Lower lobe of right lung (tissue), 2 donors: ENCODE results near the gene HEG1. TPM values are rescaled to one million over a fixed set of nuclear protein-coding genes. Genes with fewer than 3 reads are reported as not detected.
"Not testable (repeated sequence)": the region's sequence is repeated elsewhere in the genome, so short reads cannot be mapped to it uniquely, and the experiment has no call there.

Experiments used
- ATAC-seq, 2 donors: fragments of 200-7000 bp; cut with Tn5 transposase; one replicate each; pipeline ENCODE4 v1.9.1; 2020 to 2022; ENCODE audit warnings: mild to moderate bottlenecking in 2 of 2, moderate library complexity in 2 of 2
- DNase-seq: peaks from one replicate; pipeline ENCODE4 v3.0.0-alpha.2; 2020
- H3K27ac ChIP-seq: fragments of 200-600 bp; one replicate; pipeline ENCODE4 v1.8.0; 2022
- H3K27me3 ChIP-seq: fragments of 200-600 bp; one replicate; pipeline ENCODE4 v1.8.0; 2022; ENCODE audit warnings: low read depth
- H3K36me3 ChIP-seq: fragments of 200-600 bp; one replicate; pipeline ENCODE4 v1.8.0; 2022; ENCODE audit warnings: mild to moderate bottlenecking
- H3K4me1 ChIP-seq: fragments of 200-600 bp; one replicate; pipeline ENCODE4 v1.8.0; 2022
- H3K4me3 ChIP-seq: fragments of 200-600 bp; one replicate; pipeline ENCODE4 v1.8.0; 2022; ENCODE audit warnings: mild to moderate bottlenecking
- H3K9me3 ChIP-seq: fragments of 200-600 bp; one replicate; pipeline ENCODE4 v1.8.0; 2022
- CTCF ChIP-seq: fragments of 200-600 bp; IDR thresholded peaks from one replicate; pipeline ENCODE4 v1.8.0; 2022; ENCODE audit warnings: antibody characterized with exemption, mild to moderate bottlenecking
- intact Hi-C: fragments of 100-400 bp; cut with DNase I; formaldehyde crosslinking; loops from one replicate; pipeline ENCODE4 v1.11.0; 2022
- total RNA-seq: library from RNA; stranded (reverse); fragmentation: NEBNext Ultra II Directional; extraction: Animal tissue kit (Norgen Biotek cat#: 25700); gene quantifications from one replicate; pipeline ENCODE4 v1.2.1, GENCODE V29; 2021
- donor health status: DM: no; HTN: yes; CAD: no; lungs with severe emphysema.

HEG1 gene
- total RNA-seq, 1 donor from 2014 or later: 157 TPM

- Histone ChIP-seq H3K36me3 (no peaks in the 10 kb centered on the region), H3K9me3 (no peaks in the 10 kb centered on the region), H3K4me3 (no peak overlapping the region), H3K4me1 (no peaks in the 10 kb centered on the region), H3K27me3 (no peaks in the 10 kb centered on the region), H3K27ac (no peak overlapping the region)
- DNase-seq: no peak
- no peak for TF ChIP-seq CTCF
- intact Hi-C loops: no loop called here
- ATAC-seq: no peak
Observed at GRCh38 chr3:125098611-125099291, 43.0 kb upstream of the HEG1 start.

DNA sequence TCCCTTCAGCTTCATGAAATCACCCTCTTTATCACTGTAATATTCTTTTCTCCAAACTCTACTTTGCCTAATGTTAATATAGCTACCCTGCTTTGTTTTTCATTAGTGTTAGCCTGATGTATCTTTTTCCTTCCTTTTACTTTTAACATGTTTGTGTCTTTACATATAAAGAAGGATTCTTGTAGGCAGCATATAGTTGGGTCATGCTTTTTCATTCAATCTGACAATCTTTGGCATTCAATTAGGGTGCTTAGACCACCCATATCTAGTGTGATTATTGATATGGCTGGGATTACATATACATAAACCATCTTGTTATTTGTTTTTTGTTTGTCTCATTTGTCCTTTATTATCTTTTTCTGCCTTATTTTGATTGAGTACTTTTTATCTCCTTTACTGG is 34.9 kb upstream of the HEG1 start:
- Histone ChIP-seq H3K27me3 (no peaks in the 10 kb centered on the region), H3K9me3 (no peaks in the 10 kb centered on the region), H3K27ac (no peak overlapping the region), H3K36me3 (no peaks in the 10 kb centered on the region), H3K4me1 (no peaks in the 10 kb centered on the region), H3K4me3 (no peak overlapping the region)
- no peak for TF ChIP-seq CTCF
- intact Hi-C loops: no loop called here
- DNase-seq: no peak
- no peak for ATAC-seq

DNA sequence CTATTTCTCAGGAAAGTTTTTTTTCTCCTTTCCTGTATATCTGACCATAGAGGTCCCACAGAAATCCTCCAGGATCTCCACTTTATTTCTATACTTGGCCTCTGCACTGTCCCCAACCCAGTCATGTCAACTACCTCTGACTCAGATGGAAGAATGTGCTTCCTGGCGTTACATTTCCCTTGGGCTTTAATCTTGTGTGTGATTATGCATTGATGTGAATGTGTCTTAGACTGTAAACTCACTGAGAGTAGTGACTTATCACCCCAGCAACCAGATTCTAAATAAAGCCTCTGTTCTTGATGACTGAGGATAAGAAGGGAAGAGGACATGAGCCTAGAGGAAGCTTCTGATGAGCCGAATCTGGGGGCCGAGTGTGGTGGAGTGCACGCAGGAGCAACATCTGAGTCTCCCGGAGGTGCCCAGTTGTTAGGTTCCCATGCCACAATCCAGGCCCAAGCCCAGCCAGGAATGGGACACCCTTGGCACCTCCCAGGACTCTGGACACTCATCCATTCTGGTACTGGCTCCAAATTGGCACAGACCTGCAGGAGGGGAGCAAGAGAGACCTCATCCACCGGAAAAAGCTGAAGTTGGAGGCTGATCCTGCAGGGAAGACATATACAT is 32.1 kb upstream of the HEG1 start:
- H3K4me3 ChIP-seq: no peak overlapping the region
- intact Hi-C loops: no loop called here
- H3K27ac ChIP-seq: no peak overlapping the region
- no peaks in the 10 kb centered on the region for H3K36me3 ChIP-seq
- TF ChIP-seq CTCF: no peak
- no peaks in the 10 kb centered on the region for H3K27me3 ChIP-seq
- DNase-seq (no peak), ATAC-seq (no peak)
- H3K9me3 ChIP-seq: no peaks in the 10 kb centered on the region
- H3K4me1 ChIP-seq: no peaks in the 10 kb centered on the region

- Histone ChIP-seq H3K9me3 (no peaks in the 10 kb centered on the region), H3K36me3 (no peaks in the 10 kb centered on the region), H3K27me3 (no peaks in the 10 kb centered on the region), H3K4me3 (no peak overlapping the region), H3K4me1 (no peaks in the 10 kb centered on the region), H3K27ac (no peak overlapping the region)
- TF ChIP-seq CTCF: no peak
- DNase-seq (no peak), ATAC-seq (no peak)
- intact Hi-C loops: no loop called here
Observed at GRCh38 chr3:125085166-125085565, 29.4 kb upstream of the HEG1 start.

GRCh38 chr3:125083776-125084175 is 28.0 kb upstream of the HEG1 start:
- H3K36me3 ChIP-seq: no peaks in the 10 kb centered on the region
- no peak overlapping the region for H3K4me3 ChIP-seq
- intact Hi-C loops: no loop called here
- no peaks in the 10 kb centered on the region for H3K27me3 ChIP-seq
- H3K27ac ChIP-seq: no peak overlapping the region
- TF ChIP-seq CTCF: no peak
- DNase-seq (no peak), ATAC-seq (no peak)
- no peaks in the 10 kb centered on the region for H3K9me3 ChIP-seq
- no peaks in the 10 kb centered on the region for H3K4me1 ChIP-seq

DNA sequence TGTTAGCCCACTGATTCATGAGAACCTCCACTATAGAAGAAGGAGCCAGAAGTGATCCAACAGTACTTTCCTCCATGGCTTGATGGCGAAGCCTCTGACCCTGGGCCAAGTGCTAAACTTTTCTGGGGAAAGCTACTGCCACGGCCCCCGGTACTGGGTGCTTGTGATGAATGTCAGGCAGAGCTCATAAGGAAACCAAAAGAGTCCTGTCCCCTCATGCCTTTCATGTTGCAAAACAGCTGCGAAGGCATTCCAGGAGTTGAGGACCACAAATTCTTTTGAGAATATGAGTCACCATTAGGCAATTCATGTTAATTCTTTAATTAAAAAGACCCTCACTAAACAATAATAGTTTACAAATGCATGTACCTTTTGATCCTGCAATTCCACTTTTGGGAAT is 26.5 kb upstream of the HEG1 start:
- H3K36me3 ChIP-seq, H3K9me3 ChIP-seq, ATAC-seq, H3K4me1 ChIP-seq, H3K27ac ChIP-seq, DNase-seq, H3K4me3 ChIP-seq, intact Hi-C loops, H3K27me3 ChIP-seq: not testable (repeated sequence)
